Neural cell (in vitro differentiated cells): ENCODE measurements around the gene ZC3H11A.

Experiments
- EZH2 ChIP-seq: fragments of 200-600, 300-800 bp; shearing (Covaris generic), sonication (generic); IDR thresholded peaks from 2 replicates; pipeline ENCODE4 v1.6.1; 2014; ENCODE audit warnings: antibody characterized with exemption, low read length, borderline replicate concordance, mild to moderate bottlenecking; ENCODE audit not compliant: insufficient read depth, poor library complexity, severe bottlenecking
- POLR2AphosphoS5 ChIP-seq: IDR thresholded peaks from 2 replicates; pipeline ENCODE4 v1.6.1; 2012
- SMC3 ChIP-seq: fragments of 450-650 bp; conservative IDR thresholded peaks from 2 replicates; pipeline ENCODE4 v1.6.1; 2014; ENCODE audit warnings: antibody characterized with exemption, mild to moderate bottlenecking, moderate library complexity; ENCODE audit not compliant: poor library complexity
- TAF1 ChIP-seq: IDR thresholded peaks from 2 replicates; pipeline ENCODE4 v1.6.1; 2012; ENCODE audit warnings: low read depth
- TF ChIP-seq, protein P1 (sequence below): fragments of 450-650 bp; IDR thresholded peaks from 2 replicates; pipeline ENCODE4 v1.5.1; 2014; ENCODE audit warnings: antibody characterized with exemption, mild to moderate bottlenecking, moderate library complexity; ENCODE audit not compliant: poor library complexity, severe bottlenecking

DNA sequence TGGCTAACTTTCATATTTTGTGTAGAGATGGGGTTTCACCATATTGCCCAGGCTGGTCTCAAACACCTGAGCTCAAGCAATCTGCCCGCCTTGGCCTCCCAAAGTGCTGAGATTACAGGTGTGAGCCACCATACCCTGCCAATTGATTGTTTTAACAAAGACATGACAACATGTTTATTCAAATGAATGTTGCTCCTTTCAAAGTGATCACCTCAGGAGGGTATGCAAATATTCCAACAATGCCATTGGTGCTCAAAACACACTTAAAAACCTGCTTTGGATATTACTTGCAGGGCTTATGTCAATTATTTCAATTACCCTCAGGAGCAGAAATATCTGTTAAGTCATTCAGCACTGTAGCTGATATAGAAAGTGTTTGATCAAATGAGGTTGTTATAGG lies 22.6 kb upstream of the ZC3H11A start:
- TF ChIP-seq, protein P1, sequence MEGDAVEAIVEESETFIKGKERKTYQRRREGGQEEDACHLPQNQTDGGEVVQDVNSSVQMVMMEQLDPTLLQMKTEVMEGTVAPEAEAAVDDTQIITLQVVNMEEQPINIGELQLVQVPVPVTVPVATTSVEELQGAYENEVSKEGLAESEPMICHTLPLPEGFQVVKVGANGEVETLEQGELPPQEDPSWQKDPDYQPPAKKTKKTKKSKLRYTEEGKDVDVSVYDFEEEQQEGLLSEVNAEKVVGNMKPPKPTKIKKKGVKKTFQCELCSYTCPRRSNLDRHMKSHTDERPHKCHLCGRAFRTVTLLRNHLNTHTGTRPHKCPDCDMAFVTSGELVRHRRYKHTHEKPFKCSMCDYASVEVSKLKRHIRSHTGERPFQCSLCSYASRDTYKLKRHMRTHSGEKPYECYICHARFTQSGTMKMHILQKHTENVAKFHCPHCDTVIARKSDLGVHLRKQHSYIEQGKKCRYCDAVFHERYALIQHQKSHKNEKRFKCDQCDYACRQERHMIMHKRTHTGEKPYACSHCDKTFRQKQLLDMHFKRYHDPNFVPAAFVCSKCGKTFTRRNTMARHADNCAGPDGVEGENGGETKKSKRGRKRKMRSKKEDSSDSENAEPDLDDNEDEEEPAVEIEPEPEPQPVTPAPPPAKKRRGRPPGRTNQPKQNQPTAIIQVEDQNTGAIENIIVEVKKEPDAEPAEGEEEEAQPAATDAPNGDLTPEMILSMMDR, result no peak
- no peak for TF ChIP-seq TAF1
- TF ChIP-seq POLR2AphosphoS5, result no peak
- no peak for TF ChIP-seq EZH2
- TF ChIP-seq SMC3, result no peak
